T-helper 9 cell (primary cell): Measurements from ENCODE around the gene EFNB2.

Experiments
- DNase-seq: peaks from one replicate; pipeline ENCODE4 v3.0.0-alpha.2; 2020

The EFNB2 gene

DNA sequence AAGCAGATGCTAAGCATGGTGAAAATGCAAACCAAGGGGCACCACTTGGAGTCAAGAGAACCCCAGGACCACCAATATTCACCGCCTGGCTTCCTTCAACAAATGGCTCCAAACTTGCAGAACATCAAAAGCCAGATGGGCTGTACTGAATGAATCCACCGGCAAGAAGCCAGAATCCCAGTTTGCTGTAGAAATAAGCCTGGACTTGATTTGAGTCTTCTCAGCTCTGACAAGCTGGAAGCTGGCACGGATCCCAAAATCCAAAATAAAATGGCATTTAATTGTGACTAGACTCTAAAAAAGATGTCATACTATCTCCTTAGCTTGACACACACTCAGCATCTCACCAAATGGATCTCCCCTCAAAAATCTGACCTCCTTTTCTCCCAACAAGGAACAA, 11.9 kb downstream of the EFNB2 start:
- no peak for DNase-seq

DNA sequence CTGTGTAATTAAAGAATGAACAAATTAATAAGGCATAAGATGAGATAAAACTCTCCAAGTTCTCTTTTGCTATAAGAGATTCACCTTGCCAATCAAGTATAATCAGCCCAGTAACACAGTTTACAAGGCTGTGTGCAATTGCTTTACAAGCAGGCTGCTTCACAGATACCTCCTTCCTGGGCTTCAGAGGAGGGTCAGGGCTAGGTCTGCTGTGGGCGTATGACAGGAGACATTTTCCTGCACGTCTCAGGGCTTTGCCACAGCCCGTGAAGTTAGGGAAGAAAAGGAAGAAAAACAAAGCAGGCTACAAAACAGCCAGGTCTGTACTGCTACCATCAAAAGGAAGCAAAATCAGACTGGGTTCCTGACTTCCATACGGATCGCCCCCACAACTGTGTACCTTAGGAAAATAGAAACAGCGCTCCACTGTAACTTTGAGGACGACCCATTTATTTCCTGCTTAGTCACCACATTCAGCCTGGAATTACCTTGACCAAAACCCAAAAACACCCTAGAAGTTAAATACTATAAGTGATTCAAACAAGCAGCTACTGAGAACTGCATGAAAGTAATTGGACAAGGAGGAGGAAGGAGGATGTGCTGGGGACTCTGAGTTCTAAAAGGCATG, 12.4 kb downstream of the EFNB2 start:
- DNase-seq: no peak

DNA sequence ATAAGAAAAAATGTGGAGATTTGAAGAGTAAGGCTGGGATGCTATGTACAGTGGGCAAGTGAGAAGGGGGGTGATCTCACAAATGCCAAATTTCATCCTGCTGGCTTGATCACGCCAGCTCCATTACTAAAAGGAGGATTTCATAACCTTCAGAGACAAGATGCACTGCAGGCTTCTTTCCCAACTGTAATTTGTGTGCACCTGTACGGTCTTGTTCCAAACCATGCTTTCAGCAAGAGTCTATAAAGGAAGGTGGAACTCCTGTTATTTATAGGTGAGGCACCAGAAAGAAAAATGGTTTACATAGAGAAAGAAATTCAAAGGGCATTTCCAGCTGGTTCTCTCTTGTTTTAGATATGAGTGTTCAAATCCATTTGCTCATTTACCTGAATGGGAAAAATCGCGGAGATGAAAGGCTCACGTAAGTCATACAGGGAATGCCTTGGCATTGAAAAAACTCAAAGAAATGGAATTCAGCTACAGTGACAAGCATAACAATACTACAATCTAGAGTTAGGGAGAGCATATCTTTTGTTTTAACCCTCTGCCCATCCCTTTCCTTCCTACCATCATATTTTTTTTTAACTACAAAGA, 13.3 kb downstream of the EFNB2 start:
- no peak for DNase-seq

DNA sequence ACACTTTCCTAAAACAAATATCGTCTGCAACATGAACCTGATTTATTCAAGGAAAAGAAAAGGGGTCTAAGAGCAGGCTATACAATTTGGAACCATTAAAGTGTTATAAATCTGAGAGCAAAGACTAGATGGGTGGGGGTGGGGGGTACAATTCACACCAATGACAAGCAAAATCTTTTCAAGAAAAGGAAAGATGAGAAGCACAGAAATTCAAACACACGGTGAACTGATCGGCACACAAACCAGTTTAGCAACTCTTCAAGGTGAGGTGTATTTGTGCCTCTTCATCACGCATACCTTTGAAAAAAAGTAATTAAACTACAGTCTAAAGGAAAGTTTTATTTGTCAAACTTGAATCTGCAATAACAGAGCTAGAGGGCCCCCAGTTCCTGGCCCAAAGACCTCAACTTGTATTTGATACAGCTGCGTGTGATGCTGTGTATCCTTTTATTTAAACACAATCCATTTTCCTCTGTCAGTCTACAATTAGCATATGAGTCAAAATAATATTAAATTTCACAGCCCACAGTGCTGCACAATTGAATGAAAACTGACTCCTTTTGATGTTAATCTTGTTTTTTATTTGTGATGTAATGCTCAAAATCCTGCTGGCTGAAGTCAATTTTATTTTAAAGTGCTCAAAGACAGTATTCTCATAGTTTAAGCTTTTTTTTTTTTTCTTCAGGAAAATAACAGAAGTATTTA, 14.2 kb downstream of the EFNB2 start:
- no peak for DNase-seq

DNA sequence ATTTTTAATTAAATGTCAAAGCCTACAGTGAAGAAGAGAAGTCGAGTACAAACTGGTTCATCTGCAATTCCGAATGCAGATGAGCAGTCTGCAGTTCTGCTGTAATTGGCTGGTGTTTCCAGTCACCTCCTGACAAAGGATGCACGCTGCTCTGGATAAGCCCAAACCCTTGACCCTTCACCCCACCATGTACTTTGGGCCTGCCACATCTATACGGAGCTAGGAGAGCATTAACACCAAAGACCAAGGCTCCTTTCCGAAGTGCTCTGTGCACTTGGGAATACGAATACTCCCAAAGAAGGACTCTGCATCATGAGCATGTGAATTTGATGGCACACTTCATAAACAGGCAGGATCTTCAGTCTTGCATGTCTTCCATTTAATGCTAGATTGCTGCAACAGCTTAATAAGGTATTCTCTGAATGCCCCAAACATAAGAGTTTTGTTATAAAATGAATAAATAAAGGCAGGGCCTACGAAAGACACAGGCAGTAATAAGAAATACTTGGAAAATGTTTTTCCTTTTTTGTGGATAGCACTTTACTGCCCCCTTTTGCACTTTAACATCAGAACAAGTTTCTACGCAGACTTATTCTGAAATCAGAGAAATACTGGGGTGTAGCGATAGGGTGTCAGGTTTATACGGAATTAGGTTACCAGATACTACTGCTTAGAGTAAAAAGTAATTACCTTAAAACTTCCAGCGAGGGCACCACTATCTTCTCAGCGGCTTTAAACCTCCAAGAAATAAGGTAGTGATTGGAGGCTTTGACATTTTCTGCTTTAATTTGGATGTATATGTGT, 15.0 kb downstream of the EFNB2 start:
- no peak for DNase-seq

DNA sequence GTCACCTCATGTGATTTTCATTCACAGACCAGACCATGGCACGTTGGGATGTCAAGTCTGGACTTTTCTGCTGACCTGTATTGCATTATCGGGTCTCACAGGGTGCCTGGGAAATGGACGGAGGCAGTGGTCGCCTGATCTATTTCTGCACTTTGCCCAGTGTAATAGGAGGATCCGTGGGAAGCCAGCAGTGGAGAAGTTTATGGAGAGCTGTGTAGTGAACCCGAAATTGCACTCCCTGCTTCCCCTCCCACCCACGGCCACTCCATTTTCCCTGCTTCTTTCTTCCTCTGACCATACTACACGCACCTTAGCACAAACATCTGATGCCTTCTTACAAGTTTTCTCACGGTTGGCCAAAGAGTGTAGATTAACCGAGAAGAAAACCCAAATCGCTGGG, 16.9 kb downstream of the EFNB2 start:
- DNase-seq: no peak

DNA sequence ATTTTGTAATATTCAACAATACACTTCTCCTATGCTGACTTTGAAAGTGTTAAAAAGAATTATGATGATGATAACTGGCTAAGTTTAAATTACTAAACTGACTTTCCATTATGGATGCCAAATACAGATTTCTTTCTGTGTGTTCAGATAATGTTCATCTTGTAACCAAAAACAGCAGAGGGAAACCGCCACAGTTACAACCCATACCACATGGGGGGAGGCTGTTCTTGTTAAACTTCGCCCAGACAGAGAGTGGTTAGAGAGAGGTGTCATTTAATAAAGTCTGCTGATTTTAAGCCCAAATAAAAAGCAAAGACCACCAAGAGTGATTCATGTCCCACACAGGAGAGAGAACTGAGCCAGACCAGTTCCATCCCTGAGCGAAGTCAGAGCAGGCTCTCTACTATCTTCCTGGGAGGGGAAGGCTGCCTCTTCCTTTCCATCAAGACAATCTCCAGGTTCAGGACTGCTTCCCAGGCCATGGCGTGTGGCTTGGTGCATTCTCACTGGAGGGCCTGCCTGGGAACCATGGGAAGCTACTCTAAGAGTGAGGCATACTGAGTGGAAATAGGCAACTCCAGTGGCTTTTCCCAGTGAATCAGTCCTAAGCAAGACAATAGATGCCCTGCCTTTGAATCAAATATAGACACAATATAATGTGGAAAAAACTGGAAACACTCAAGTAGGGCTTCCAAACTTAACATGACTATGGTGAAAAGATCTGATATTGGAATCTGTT, 18.2 kb downstream of the EFNB2 start:
- DNase-seq: no peak

DNA sequence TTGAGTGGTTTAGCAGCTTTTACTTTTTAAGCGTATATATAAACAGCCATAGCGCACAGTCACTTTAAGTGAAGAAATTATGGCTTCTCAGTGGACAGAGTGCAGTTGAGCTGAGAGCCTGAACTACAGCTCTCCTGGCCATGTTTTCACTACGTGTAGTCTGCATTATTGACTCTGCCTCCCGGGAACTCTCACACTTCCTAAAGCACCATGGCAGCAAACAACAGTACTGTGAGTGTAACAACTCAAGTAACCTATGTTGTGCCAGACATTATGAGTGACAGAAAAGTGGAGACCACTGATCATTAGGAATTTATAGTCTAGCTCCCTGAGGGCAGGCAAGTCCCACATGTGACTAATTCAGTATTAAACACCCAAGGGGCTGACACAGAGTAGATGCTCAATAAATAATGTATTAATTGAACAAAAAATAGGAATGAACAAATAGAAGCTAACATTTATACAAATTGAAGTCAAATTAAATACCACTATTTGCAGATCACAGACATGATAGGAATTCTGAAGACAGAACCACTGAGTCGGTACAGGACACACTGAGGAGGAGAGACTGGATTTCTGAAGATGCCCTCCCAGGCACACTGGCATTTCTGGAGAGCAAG, 19.7 kb downstream of the EFNB2 start:
- DNase-seq: no peak

DNA sequence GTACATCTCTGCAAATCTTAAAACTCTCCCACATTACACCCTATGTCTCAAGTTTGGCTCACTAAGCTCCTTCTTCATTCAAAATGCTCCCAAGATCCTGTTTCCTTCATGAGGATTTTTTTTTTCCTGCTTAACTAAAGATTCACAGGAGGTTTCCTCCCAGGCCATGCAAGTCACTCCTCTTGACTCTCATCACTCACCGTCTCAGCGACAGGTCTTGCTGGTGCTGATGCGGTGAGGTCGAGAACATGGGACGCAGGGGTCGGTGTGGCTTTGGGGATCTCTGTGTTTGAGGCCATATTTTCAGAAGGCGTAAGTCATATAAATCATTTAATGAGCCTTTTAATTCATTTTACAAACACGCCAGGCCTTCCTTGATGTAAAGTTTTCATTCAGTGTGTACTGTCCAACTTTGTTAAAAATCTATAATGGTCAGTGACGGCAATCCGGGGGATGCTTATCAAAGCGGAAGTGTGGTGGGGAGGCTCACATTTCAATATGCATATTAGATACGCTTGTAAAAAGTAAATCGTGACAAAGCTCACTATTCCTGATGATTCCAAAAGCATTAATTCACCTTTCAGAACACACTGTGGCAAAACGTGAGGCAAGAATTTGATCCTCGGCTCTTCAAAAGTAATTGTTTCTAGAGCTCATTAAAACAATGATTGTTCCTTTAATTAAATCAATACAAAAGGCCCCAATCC, 20.4 kb downstream of the EFNB2 start:
- no peak for DNase-seq

DNA sequence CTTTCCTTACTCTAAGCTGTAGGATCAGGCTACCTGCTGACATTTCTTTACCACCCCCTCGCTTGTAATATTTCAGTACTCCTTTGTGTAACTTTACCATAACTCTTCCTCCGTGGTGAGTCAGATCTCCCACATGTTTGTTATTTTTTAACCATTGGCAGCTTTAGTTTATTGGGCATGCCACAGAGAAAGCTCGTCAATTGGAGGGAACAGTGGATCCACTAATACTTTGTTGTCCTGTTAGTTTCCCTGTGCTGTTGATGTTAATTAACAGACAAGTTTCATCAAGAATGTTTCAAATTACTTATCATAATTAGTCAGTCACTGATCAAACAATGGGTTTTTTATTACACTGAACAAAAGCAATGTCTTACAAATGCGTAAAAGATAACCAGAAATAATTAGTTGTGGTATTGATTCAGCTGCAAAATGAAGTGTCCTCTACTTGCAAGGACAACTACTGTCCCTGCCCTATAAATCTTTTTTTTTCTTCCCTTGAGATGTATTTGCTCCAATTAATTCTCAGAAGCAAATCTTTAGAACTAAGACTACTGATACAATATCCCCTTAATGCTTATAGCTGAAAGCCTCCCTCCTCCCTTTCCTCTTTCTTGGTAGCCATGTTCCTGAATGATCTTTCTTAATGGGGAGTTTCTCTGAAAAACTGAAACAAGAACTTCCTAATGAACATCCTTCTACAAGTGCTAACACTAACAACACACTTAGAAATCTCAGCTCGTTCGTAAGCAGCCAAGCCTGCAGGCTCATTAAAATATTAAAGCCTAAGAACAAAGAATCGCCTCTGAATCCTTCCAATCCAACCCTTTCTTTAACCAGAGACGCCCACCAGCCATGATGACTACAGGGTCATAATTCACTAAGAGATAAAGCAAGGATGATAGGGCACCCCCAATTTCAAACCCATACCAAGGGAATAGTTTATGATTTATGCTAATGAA, 22.2 kb downstream of the EFNB2 start:
- no peak for DNase-seq

DNA sequence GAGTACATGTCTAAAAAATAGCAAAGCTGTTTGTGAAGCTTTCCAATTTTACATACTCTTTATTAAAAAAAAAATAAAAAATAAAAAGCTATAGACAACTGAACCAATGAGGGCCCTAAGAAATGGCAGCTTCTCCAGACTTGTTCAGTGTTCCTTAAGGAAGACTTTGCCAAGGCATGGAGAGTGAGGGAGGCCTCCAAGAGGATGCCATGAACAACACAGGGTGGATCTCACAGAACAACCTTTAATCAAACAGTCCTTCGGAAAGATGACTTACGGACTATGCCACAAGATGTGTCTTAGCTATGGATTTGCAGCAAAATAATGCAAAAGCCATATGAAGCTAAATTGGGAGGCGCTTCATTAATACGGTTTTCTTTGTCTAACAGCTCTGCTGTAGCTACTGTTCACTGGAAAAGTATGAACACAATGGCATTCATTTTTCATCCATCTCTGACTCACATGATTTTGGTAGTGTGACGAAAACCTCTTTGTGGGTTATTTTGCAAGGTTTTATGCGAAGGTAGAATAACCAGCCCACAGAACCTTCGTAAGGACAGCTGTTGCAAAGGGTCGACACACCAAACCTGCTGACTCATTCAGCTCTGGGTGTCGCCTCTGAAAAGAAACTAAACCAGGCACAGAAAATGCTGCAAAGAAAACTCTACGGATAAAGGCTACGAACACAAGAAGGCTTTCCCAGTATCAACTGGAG, 27.7 kb downstream of the EFNB2 start:
- DNase-seq: no peak

DNA sequence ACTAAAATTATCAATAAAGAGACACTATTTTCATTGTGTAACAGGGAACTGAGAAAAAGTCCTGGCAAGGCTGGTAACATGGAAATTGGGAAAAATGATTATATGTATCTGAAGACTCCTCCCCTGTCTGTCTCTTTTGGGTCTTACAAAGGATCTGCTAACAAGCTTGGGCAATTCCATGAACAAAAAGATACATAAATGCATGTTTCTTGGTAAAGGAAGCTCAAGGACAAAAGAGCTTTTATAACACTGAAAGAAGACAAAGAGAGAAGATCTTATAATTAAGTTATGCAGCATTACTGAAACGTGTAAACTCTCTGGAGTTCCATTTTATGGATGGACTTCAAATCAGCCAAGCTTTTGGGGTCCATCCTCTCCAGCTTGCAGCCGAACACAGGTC, 29.2 kb downstream of the EFNB2 start:
- DNase-seq: no peak

DNA sequence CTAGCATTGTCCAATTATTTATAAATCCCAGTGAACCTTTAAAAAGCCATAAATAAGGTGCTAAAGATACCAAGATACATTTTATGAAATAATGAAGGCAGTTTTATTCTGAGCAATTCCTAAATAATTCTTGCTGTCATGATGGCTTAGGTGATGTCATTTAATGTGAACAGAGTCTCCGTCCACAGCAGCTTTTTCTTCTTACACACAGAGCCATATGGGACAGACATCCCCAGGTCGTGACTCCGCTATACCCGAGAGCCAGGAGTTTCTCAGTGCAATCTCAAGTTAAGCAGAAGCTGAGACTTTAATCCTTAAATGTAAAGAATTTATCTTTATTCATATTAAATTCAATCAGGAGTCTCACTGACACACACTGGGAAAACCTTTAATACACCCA, 29.7 kb downstream of the EFNB2 start:
- no peak for DNase-seq

DNA sequence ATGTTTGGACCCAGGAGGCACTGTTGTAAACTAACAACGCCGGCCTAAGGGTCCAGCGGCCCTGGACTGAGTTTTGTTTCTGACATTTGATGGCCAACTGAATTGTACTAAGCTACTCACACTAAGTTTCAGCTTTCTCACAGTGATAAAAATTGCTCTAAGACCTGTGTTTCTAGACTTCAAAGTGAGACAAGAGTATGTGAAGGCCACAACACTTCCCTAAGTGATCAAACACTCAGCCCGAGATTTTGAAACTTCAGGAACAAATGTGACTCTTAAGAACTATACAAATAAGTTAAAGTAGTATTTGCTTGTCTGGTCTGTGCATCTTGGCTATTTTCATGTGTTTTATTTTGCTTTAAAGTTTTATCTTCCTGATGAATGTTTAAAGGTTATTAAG, 30.2 kb downstream of the EFNB2 start:
- DNase-seq: no peak

DNA sequence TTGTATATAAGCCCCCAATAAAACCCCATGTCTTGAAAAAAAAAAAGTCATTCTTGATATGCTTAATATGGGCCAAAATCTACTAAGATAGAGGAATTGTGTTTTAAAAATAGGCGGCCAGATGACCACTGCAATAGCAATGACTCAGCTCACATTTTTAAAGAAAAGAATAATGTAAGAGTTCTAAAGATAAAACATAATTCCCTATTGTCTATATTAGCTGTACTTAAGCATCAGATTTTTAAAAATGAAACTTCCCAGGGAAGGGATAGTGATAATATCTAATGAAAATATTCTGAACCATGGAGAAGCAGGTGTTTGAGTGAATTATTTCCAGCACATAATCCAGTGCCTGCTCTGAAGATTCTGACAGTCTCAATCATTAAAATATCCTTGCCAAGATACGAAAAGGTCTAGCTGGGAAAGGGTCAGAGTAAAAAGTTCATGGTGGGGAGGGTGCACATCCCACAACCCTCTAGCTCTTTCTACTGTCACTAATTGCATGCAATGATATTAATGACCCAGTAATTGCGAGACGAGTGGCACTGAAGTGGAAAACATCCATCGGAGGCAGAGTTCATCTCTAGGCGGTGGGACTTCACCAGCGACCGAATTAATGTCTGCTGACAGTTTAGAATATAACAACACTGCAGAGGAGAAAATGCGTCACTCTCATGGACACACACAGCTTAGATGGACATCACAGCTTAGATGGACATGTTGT, 31.6 kb downstream of the EFNB2 start:
- DNase-seq: no peak

DNA sequence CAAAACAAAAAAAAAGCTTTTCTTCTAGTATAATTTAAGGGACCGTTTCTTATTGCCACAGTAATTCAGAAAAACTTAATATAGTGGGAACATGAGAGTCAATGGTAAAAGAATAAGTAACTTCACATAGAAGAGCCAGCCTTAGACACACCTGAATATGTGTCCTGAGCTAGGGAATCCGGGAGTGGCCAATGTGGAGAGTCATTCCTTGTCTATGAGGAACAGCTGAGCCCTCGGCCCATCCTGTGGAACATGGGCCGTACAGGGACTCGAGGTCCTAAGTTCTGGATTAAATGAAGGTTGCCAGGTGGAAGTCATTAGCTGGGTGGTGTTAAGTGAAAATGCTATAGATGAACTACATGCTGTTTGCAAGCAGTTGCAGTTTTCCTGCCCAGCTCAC, 32.2 kb downstream of the EFNB2 start:
- DNase-seq: no peak

DNA sequence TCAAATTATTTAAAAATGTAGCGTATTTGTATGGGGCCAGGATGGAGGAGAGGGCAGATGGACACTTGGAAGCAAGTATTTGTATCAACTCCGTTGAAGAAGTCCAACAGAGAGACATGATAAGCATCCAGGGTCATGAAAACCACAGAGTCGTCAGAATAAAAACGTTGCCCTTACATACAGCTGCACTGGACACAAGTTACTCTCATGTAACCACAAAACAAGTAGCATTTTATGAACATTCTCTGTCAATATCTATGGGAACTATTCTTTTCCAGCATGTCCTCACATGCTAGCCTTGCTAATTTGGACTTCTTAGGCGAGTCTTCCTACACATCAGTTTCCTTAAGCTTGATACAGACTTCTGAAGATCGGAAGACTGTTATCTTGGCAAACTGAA, 35.0 kb downstream of the EFNB2 start:
- DNase-seq: no peak

DNA sequence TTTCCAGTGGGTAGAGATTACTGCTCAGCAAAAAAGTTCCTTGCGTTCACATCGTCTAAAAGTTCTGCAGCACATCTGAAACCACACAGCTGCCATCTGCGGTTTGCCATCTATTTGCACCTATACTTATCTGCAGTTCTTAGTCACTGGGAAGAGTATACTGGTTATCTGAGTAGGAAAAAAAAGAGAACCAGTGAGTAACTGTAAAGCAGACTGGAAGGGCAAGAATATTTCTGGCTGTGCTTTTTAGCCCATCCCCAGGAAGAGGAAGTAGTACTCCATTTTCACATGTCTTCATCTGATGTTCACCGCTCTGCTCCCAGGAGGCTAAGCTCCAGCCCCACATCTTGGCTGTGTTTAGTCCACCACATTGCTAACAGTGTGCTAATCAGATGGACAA, 35.6 kb downstream of the EFNB2 start:
- DNase-seq: no peak

DNA sequence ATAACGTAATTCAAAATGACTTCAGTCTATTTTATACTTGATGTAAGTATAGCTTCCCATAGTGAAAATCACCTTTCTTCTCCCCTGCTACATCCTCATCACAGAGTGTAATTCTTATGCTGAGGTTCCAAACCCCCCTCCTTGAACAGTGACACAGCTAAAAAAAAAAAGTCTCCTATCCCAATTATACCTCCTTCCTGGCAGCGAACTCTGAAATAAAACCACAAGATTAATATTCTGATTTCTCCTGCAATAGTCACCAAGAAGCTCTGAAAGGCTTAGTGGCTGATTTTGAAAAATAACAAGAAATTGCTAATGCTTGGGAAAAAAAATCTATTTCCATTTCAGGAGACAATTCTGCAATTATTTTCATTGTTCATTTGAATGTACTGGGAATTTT, 36.3 kb downstream of the EFNB2 start:
- no peak for DNase-seq
